Inflammatory macrophage treated with lipopolysaccharide for 1 hour (primary cell): ENCODE results near the gene CENPE.

Experiments used
- DNase-seq, 2 donors: peaks; one replicate each; pipeline ENCODE4 v3.0.0-alpha.2; 2020 to 2022

CENPE gene

GRCh38 chr4:103074744-103075434, 123.3 kb downstream of the CENPE start:
- peak; percentile 58 to 65 for DNase-seq

GRCh38 chr4:103073792-103074438, 124.2 kb downstream of the CENPE start:
- no peak for DNase-seq

- no peak for DNase-seq
These were observed 130.1 kb downstream of the CENPE start for GRCh38 chr4:103067841-103068547.

GRCh38 chr4:103060453-103061148, 137.5 kb downstream of the CENPE start:
- DNase-seq: no peak
